ENCODE measurements around the gene CACNA1E. TPM values are rescaled to one million over a fixed set of nuclear protein-coding genes. Genes with fewer than 3 reads are reported as not detected.

The CACNA1E gene
- total and polyA plus RNA-seq, 2 experiments from 2014 or later = 0.32 to 1.1 TPM

DNA sequence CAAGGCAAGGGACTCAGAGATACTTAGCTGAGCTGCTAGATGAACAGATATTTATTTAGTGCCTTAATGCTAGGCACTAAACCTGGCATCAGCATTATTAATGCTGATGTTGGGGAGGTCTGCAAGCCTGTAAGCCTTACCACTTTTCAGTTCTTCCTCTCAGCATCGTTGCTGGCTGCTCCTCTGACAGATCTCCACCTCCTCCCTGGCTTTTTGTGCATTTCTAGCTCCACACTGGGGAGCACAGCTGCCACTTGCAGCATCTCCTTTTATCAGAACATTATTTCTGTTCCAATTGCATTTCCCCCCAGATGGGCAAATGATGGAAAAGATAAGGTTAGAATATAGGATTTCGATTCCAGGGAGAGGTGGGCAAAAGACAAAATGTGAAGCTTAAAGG lies 34.8 kb downstream of the CACNA1E start (continued):
- TF ChIP-seq JUNB (IDR thresholded peaks at IDR 0.05; ENCODE audit: unreplicated experiment) (no peak), REST (IDR thresholded peaks at IDR 0.05; ENCODE audit: unreplicated experiment) (no peak), NANOG (IDR thresholded peaks at IDR 0.05; ENCODE audit: borderline replicate concordance) (no peak), STAT1 (IDR thresholded peaks at IDR 0.05; ENCODE audit: unreplicated experiment) (no peak)

DNA sequence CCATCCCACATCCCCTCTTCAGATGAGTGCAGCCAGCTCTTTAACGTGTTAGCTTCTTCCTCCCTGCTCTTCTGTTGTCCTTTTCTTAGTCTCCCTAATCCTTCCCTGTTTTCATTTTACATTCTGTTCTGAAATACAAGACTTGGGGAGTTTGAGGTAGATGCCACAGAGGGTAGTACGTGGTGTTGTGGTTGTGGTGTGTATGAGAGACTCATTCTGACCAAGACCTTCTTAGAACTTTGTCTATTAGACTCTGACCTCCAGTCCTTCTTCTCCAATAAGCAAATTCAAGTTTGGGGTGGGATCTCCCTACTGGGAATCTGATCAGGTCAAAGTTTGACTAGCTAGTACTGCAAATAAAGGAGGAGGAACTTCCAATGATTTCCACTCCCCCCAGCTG lies 39.5 kb downstream of the CACNA1E start:
- H3K4me3 Mint-ChIP-seq = no peak overlapping the region
- no peak for ATAC-seq

More for the DNA sequence above, 39.5 kb downstream of the CACNA1E start:
- Mint-ChIP-seq H3K27ac (no peak overlapping the region), H3K4me1 (peaks cover 9% of the 10 kb centered on the region; the same call in 1 of the 3 replicates), H3K36me3 (ENCODE audit: low read depth) (no peaks in the 10 kb centered on the region), H3K9me3 (peaks cover 3% of the 10 kb centered on the region; the same call in 1 of the 3 replicates), H3K27me3 (ENCODE audit: insufficient read depth, low read depth, poor library complexity) (peaks cover 1% of the 10 kb centered on the region)
- Histone ChIP-seq H3K79me2 (replicated peaks; ENCODE audit: insufficient read depth) (no peaks in the 10 kb centered on the region), H3K9me2 (ENCODE audit: insufficient read depth) (peaks cover 20% of the 10 kb centered on the region), H3K4me1 (ENCODE audit: insufficient read depth) (peaks cover 14% of the 10 kb centered on the region; the same call in 1 of the 2 replicates), H4K20me1 (replicated peaks; ENCODE audit: insufficient read depth) (no peaks in the 10 kb centered on the region), H3K27ac (ENCODE audit: low read depth) (no peak overlapping the region), H2AFZ (no peak overlapping the region; the same call in 1 of the 2 replicates), H3F3A (replicated peaks; ENCODE audit: low read depth) (no peaks in the 10 kb centered on the region), H3K4me2 (no peak overlapping the region), H3K36me3 (ENCODE audit: insufficient read depth) (no peaks in the 10 kb centered on the region), H3K27me3 (ENCODE audit: insufficient read depth) (no peaks in the 10 kb centered on the region), H3K4me3 (no peak overlapping the region)
- no peak for DNase-seq (ENCODE audit: low spot score)
- TF ChIP-seq JUNB (IDR thresholded peaks at IDR 0.05; ENCODE audit: unreplicated experiment) (no peak), EZH2phosphoT487 (IDR thresholded peaks at IDR 0.05; ENCODE audit: unreplicated experiment) (no peak), ZNF114 (CRISPR knock-in tag; IDR thresholded peaks at IDR 0.05) (no peak), ETS1 (IDR thresholded peaks at IDR 0.05) (no peak), ZNF331 (CRISPR knock-in tag; IDR thresholded peaks at IDR 0.05; ENCODE audit: low read depth) (no peak), NANOG (IDR thresholded peaks at IDR 0.05; ENCODE audit: borderline replicate concordance) (no peak), REST (IDR thresholded peaks at IDR 0.05; ENCODE audit: unreplicated experiment) (no peak)
- TF ChIP-seq, protein P1, sequence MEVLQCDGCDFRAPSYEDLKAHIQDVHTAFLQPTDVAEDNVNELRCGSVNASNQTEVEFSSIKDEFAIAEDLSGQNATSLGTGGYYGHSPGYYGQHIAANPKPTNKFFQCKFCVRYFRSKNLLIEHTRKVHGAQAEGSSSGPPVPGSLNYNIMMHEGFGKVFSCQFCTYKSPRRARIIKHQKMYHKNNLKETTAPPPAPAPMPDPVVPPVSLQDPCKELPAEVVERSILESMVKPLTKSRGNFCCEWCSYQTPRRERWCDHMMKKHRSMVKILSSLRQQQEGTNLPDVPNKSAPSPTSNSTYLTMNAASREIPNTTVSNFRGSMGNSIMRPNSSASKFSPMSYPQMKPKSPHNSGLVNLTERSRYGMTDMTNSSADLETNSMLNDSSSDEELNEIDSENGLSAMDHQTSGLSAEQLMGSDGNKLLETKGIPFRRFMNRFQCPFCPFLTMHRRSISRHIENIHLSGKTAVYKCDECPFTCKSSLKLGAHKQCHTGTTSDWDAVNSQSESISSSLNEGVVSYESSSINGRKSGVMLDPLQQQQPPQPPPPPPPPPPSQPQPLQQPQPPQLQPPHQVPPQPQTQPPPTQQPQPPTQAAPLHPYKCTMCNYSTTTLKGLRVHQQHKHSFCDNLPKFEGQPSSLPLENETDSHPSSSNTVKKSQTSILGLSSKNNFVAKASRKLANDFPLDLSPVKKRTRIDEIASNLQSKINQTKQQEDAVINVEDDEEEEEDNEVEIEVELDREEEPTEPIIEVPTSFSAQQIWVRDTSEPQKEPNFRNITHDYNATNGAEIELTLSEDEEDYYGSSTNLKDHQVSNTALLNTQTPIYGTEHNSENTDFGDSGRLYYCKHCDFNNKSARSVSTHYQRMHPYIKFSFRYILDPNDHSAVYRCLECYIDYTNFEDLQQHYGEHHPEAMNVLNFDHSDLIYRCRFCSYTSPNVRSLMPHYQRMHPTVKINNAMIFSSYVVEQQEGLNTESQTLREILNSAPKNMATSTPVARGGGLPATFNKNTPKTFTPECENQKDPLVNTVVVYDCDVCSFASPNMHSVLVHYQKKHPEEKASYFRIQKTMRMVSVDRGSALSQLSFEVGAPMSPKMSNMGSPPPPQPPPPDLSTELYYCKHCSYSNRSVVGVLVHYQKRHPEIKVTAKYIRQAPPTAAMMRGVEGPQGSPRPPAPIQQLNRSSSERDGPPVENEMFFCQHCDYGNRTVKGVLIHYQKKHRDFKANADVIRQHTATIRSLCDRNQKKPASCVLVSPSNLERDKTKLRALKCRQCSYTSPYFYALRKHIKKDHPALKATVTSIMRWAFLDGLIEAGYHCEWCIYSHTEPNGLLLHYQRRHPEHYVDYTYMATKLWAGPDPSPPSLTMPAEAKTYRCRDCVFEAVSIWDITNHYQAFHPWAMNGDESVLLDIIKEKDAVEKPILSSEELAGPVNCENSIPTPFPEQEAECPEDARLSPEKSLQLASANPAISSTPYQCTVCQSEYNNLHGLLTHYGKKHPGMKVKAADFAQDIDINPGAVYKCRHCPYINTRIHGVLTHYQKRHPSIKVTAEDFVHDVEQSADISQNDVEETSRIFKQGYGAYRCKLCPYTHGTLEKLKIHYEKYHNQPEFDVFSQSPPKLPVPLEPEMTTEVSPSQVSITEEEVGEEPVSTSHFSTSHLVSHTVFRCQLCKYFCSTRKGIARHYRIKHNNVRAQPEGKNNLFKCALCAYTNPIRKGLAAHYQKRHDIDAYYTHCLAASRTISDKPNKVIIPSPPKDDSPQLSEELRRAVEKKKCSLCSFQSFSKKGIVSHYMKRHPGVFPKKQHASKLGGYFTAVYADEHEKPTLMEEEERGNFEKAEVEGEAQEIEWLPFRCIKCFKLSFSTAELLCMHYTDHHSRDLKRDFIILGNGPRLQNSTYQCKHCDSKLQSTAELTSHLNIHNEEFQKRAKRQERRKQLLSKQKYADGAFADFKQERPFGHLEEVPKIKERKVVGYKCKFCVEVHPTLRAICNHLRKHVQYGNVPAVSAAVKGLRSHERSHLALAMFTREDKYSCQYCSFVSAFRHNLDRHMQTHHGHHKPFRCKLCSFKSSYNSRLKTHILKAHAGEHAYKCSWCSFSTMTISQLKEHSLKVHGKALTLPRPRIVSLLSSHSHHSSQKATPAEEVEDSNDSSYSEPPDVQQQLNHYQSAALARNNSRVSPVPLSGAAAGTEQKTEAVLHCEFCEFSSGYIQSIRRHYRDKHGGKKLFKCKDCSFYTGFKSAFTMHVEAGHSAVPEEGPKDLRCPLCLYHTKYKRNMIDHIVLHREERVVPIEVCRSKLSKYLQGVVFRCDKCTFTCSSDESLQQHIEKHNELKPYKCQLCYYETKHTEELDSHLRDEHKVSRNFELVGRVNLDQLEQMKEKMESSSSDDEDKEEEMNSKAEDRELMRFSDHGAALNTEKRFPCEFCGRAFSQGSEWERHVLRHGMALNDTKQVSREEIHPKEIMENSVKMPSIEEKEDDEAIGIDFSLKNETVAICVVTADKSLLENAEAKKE (CRISPR knock-in tag; IDR thresholded peaks at IDR 0.05) = no peak
